GM18511 (cell line): ENCODE results near the gene LGALS9.
A peak's percentile ranks its signal among the peaks of the same experiment; 100 is the strongest.

Experiments used
- ATAC-seq: cut with Tn5 transposase; IDR thresholded peaks from one replicate; pipeline ENCODE4 v1.9.1; 2021; ENCODE audit warnings: mild to moderate bottlenecking, moderate library complexity; ENCODE audit not compliant: unreplicated experiment

LGALS9 gene

DNA sequence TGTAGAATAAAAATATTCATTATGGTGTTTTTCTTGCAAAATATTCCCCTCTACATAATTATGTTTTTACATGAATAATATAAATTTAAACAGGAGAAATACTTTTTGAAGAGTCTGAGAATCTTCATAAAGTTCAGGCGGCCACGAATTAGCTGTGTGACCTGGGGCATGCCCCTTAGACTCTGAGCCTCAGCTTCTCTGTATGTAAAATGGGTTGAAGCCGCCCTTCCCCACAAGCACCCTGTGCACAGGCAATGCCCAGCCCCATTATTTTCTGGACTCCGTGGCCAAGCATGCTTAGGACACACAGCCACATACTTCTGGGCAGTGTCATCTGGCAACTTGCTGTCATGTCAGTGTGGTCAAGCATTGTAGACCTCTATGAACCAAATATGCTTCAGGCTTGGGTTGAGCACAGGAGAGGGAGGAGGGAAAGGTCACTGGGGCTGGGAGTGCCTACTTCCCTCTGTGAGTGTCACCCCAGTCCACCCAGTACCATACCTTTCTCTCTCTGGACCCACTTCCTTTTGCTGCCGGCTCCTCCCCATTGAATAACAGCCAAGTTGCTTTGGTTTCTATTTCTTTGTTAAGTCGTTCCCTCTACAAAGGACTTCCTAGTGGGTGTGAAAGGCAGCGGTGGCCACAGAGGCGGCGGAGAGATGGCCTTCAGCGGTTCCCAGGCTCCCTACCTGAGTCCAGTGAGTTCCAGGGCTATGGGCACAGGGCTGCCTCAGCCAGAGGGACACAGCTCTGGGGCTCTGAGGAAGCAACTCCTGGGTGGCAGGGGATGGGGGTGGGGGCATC, at the start of gene LGALS9:
LGALS9 (plus strand) TSS at position 582 of the 804 bp plus-strand sequence; CDS start at position 660, 78 bp downstream.
- ATAC-seq, result peak; percentile 69

DNA sequence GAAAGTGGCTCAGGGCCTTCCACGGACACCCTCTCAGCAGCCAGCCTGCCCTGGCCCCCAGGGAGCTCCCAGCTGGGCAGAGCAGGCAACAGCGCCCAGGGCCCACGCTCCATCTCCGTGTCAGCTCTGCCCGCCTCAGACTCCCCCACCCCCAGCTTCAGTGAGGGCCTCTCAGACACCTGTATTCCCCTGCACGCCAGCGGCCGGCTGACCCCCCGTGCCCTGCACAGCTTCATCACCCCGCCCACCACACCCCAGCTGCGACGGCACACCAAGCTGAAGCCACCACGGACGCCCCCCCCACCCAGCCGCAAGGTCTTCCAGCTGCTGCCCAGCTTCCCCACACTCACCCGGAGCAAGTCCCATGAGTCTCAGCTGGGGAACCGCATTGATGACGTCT, 48.3 kb upstream of the LGALS9 start:
- ATAC-seq, result no peak

DNA sequence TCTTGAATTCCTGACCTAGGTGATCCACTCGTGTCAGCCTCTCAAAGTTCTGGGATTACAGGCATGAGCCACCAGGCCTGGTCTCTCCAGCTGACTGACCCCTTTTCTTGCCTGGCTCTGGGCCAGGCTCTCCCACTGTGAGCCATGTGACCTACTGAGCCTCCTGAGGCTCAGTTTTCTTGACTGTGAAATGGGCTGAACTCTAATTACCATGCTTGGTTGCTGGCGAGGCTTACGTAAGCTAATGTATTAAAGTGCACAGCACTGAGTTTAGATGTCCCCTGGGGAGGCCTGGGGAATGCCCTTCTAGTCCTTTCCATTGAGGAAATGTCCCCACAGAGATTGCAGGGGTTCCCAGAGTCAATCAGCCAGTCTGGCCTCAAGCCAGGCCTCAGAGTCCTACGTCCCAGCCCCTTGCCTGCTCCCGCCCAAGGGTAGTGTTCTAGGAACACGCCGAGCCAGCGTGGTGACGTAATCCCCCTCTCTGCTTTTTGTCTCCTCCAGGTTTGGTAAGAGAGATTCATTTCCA, 45.8 kb upstream of the LGALS9 start:
- ATAC-seq, result no peak

DNA sequence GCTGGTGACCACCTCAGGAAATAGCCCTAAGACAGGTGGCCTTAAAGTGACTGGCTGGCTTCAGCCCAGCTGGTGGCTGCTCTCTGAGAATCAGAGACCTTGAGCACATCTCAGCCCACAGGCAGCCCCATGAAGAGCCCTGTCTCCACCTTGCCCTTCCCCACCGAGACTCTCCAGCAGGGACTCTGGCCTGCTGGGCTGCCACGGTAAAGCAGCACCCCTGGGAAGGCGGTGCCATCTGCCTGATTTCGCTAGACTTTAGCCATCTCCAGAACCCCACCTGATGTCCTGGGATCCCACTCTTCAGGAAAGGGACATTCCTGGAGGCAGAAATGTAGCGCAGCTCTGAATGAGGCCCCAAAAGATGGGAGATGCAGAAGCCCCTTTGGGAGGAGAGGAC, 45.2 kb upstream of the LGALS9 start:
- ATAC-seq, result no peak

DNA sequence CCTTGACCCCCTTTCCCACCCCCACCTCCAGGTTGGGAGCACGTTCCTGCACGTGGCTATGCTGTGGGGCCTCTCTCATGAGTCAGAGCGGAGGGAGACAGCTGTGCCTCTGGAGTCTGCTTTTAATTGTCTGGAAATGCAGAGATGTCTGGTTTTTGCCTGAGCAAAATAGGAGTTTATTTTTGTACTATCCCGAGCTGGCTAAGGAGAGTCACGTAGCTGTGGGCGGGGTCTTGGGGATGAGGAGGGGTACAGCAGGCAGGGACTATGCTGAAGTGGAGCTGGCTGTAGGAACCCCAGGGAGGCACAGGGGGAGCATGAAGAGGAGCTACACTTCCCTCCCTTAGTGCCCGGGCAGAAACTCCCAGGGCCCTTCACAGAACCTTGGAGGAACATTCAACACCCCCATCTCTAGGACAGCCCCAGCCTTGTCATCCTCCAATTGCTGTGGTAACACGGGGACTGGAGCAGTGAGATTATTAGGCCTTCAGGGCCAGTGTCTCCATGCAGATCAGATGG, 44.7 kb upstream of the LGALS9 start:
- no peak for ATAC-seq

DNA sequence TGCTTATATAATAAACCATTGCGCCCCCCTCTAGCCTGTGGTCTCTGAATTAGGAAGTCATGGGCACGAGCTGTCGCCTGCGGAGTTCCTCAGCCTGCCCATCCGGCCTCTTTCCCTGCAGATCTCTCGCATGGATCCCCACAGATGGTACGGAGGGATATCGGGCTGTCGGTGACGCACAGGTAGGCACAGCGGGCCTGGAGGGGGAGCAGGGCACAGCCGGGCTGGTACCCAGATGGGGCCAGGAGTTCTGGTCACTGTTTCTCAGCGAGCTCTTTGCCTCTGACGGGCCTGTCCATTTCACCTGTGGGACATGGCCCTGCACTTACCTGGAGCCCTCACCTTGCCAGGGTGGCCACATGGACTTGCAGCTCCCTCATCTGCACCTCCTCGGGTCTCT, 42.6 kb upstream of the LGALS9 start:
- ATAC-seq, result no peak

DNA sequence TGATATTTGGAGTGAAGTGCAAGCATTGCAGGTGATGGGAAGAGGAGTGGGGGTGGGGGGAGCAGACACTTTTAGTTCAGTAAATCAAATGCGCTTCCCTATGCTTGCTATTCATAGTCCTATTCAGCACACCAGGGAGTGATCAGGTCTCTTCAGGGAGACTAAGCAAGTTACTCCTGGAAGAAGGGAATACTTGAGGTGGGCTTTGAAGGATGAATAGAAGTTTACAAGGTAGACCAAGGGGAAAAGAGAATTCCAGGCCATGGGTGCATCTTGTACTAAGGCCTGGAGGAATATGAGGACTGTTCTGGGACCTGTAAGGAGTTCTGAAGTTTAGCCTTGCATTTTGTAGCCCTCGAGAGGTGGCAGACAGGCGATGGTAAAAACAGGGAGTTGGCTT, 40.1 kb upstream of the LGALS9 start:
- no peak for ATAC-seq

DNA sequence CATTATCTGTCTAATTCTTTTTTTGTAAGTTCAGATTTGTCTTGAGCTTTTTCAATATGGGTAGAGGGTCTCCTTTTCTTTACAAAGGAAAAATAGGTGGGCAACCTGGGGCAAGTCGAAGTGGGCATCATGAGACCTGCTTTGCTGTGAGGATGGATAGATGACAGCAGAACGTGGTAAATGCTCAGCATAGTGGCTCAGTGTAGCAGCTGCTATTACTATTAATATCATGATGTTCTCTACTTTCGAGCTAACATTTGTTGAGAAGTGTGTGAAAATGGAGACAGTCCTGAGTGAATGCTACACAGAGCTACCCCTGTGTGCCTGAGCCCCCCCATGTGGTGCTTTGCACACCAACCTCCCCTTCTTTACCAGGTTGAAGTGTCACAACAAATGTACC, 39.0 kb upstream of the LGALS9 start:
- ATAC-seq, result no peak

DNA sequence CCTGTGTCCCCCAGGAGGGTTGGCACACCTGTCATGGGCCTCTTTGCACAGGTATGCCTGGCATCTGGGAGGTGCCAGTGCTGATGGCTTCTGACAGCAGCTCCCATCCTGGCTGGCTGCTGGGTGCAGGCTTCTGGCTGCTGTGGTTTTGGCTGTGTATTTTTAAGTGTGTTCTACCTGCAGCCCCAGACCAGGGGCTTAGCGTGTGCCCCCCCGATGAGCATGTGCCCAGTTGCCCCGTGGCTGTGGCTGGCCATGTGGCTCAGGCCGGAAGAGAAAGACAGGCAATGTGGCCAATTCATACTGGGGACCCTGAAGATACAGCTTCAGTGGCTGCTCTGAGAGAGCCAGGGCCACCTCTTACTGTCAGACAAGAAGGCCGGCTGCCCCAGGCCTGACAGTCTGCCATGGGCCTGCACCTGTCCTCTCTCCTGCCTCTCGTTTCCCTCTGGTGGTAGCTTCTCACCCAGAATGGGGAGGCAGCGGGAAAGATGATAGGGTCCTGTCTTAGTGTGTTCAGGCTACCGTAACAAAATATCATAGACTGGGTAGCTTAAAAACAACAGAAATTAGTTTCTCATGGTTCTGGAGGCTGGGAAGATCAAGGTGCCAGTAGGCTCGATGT, 37.6 kb upstream of the LGALS9 start:
- ATAC-seq, result no peak

DNA sequence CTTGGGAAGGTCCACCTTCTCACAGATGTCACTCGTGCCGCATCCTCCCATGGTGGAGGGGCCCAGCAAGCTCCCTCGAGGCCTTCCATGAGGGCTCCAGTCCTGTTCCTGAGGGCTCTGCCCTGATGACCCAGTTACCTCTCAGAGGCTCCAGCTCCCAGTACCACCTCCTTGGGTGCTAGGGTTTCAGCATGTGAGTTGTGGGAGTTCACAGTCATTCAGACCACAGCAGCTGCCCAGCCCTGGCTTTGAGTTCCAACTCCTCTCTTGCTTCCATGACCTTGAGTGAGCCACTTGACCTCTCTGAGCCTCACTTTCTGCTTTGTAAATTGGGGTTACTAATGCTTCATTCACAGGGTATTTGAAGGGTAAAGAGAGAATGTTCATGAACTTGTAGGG, 37.1 kb upstream of the LGALS9 start:
- ATAC-seq, result no peak

DNA sequence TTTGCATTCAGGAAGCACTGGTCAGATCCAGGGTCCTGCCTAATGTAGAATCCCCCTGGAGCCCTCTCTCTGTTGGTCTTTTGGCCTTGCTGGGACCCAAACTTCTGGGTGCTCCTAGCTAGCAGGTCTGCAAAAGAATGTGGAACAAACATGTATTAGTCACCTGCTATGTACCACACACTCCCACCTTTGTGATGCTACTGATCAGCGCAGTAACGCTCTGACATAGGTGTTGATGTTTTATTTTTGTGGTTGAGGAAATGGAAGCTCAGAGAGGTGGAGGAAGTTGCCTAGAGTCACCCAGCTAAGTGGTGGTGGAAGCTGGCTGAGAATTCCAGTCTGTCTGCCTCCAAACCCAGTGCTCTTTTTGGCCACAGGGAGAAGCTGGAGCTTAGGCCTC, 35.8 kb upstream of the LGALS9 start:
- no peak for ATAC-seq

DNA sequence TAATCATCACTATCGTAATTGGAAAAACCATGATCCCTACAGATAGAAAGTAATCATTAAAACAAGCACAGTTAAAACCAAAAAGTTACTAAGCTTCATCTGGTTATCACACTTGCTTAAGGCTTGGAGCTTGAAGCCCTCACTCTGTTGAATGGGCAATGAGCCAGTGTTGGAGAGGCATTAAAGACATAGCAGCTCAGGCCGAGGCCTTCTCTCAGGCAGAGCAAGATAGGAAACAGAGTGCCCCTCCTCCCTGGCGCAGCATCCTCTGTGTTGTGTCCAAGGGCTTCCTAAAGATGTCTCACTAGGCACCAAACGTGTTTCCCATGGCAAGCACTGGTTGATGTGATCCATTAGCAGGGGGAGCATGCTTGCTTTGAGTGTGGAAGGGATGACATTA, 34.9 kb upstream of the LGALS9 start:
- ATAC-seq, result no peak

DNA sequence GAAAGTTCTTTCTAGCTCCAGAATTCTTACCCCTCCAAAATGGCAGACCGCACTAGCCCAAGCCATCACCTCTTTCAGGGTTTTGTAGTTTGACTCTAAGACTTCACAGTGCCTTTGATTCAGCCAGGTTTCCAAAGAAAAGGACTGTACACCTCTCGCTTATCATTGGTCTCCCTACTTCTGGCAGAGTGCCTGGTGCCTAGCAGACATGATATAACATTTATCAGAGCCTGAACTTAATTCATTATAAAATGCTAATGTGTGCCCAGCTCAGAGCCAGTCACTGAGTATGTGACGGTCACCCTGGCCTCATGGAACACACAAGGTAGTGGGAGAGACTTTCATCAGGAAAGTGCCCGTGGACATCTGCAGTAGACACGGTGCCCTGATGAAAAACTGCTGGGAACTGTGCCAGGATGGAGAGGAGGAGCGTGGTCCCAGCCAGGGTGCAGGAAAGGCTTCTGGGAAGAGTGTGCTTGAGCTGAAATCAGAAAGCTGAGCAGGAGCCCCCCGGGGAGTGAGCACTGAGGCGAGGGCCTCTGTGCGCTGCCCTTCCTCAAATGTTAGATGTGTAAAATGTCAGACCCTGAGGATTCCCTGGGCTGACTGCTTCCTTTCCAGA, 34.3 kb upstream of the LGALS9 start:
- ATAC-seq, result no peak

DNA sequence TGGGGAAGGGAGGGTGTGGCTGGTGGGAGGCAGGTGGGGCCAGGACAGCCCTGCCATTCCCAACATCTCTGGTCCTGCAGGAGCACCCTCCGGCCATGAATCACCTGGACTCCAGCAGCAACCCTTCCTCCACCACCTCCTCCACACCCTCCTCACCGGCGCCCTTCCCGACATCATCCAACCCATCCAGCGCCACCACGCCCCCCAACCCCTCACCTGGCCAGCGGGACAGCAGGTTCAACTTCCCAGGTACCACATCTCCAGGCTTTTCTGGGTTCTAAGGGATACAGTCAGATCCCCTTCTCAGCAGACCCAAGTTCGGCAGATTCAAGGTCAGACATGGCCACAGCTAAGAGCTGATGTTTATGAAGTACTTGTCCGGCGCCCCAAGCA, 33.8 kb upstream of the LGALS9 start:
- ATAC-seq, result no peak

DNA sequence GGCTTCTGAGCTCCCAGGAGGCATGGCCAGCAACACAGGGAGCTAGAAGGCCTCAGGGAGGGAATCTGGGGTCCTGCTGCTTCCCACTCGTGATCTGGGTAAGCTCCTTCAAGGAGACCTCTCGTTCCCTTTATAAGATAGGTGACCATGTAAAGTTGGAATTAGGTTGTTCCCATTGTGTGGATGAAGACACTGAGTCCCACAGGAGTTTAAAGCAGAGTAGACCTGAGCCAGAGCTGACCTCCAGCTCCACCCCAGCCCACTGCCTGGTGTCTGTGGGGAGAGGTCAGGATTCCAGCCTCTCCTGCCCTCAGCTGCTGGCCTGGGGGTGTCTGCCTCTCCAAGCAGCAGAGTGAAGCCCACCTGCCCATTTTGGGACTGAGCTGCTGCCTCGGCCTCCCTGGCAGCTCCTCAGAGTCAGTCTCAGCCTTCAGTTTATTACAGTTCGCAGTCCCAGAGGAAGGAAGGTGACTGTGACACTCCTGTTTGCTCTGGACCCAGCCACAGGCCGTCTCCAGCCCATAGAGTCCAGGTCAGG, 33.1 kb upstream of the LGALS9 start:
- no peak for ATAC-seq

DNA sequence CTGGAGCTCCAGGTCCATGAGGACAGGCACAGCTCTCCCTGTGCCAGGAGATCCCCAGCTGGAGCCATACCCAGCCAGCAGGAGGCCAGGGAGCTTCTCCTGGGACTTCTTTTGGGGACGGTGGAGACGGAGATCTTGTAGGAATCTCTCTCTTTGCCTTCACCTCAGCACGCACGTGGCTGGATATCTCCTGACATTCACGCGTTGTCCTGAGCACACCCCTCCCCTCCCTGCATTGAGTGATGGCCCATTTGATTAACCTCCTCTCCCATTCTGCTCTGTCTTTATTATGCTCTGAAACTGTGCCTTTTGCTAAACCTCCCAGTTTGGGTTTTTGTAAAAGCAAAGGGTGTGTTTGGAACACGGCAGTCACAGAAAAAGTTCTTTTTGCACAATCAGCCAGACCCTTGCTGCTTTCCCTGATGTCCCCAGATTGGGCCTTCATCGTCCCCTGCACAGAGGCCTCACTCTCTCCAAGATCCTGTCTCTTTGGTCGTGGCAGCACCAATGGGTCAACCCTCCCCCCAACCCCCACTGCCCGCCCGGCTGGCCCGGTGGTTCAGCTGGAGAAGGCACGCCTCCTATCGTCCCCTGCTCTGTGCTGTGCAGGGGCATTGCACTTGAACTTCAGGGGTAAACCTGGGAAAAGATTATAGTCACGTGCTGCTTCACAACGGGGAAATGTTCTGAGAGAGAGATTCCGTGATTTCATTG, 32.5 kb upstream of the LGALS9 start:
- ATAC-seq, result no peak

DNA sequence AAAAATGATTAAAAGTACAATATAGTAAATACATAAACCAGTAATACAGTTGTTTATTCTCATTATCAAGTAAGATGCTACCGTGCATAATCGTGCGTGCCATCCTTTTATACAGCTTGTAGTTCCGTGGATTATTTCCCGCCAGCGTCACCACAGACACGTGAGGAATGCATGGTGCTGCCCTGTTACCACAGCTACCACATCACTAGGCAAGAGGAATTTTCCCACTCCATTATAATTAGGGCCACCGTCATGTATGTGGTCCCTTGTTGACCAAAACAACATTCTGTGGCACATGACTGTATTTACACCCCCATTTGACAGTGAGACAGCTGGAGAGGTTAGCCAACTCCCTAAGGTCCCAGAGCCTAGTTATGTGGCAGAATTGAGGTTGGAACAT, 30.5 kb upstream of the LGALS9 start:
- no peak for ATAC-seq

DNA sequence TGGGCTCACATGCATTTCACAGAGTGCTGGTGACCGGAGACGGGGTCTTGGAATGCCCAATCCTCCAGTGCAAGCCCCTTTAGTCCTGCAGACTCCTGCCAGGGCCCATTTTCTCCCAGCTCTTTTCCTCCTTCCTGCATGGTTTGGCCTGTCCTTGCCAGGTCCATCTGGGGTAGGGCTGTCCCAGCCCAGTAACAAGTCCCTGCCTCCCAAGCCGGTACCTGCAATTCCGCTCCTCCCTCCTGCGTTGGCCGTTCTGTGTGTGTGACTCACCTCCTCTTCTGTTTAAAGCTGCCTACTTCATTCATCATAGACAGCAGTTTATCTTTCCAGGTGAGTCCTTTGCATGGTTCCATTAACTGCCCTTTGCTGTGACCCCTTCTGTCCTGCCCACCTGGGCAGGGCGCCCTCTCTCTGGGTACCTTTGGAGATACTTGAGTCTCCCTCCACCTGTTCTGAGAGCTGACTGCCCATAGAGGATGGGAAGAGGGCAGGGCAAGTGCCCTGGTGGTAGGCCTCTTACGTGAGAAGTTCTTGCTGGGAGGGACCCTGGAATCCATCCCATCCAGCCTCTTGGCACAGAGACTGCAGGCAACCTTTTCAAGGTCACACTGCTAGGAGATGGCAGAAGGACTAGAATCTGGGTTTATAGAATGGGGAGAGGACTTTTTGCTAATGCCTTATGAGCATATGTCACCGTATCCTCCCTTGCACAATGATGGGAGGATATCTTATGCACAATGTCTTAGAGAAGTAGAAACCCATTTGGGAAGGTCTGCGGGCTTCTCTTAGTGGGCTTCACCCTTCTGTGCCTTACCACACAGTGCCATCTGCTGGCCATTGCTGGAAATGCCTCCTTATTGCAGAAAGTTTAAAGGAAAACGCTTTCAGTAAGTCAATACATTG, 29.7 kb upstream of the LGALS9 start:
- ATAC-seq, result no peak

DNA sequence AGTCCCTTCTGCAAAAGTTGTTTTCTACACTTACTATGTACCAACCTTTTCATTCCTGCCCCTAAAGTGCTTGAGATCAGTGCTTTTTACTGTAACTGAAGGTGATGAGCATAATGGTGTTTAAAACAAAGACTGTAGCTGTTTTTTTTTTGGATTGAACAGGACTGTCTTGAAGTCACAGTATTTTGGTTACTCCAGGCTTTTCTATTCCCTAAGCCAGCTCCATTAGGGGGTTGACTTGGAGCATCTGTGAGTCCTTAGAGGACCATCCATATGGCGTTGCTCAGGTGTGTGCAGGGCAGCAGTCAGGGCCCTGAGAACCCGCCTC, 29.0 kb upstream of the LGALS9 start:
- ATAC-seq, result no peak
